ENCODE results near the gene CYP19A1. TPM values are rescaled to one million over a fixed set of nuclear protein-coding genes. Genes with fewer than 3 reads are reported as not detected.

The CYP19A1 gene
- total RNA-seq, 1 donor from 2014 or later: 0.95 TPM

- Histone ChIP-seq H3K27ac (no peak overlapping the region), H3K27me3 (ENCODE audit: low read depth) (no peaks in the 10 kb centered on the region), H3K9me3 (no peaks in the 10 kb centered on the region), H3K36me3 (no peaks in the 10 kb centered on the region), H3K4me3 (no peak overlapping the region), H3K4me1 (peaks cover 15% of the 10 kb centered on the region)
- ATAC-seq: no peak
- intact Hi-C loops (cut with DNase I): no loop called here
- DNase-seq: no peak
- TF ChIP-seq, protein P1, sequence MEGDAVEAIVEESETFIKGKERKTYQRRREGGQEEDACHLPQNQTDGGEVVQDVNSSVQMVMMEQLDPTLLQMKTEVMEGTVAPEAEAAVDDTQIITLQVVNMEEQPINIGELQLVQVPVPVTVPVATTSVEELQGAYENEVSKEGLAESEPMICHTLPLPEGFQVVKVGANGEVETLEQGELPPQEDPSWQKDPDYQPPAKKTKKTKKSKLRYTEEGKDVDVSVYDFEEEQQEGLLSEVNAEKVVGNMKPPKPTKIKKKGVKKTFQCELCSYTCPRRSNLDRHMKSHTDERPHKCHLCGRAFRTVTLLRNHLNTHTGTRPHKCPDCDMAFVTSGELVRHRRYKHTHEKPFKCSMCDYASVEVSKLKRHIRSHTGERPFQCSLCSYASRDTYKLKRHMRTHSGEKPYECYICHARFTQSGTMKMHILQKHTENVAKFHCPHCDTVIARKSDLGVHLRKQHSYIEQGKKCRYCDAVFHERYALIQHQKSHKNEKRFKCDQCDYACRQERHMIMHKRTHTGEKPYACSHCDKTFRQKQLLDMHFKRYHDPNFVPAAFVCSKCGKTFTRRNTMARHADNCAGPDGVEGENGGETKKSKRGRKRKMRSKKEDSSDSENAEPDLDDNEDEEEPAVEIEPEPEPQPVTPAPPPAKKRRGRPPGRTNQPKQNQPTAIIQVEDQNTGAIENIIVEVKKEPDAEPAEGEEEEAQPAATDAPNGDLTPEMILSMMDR (IDR thresholded peaks at IDR 0.05): no peak
Measured at GRCh38 chr15:51365417-51365816, 27.0 kb upstream of the CYP19A1 start.

GRCh38 chr15:51363383-51363782 lies 25.0 kb upstream of the CYP19A1 start:
- TF ChIP-seq, protein P1 (IDR thresholded peaks at IDR 0.05): no peak
- Histone ChIP-seq H3K36me3 (no peaks in the 10 kb centered on the region), H3K9me3 (no peaks in the 10 kb centered on the region), H3K27ac (no peak overlapping the region), H3K27me3 (ENCODE audit: low read depth) (no peaks in the 10 kb centered on the region), H3K4me3 (no peak overlapping the region), H3K4me1 (peaks cover 5% of the 10 kb centered on the region)
- ATAC-seq (no peak), DNase-seq (no peak)
- intact Hi-C loops (cut with DNase I): no loop called here

DNA sequence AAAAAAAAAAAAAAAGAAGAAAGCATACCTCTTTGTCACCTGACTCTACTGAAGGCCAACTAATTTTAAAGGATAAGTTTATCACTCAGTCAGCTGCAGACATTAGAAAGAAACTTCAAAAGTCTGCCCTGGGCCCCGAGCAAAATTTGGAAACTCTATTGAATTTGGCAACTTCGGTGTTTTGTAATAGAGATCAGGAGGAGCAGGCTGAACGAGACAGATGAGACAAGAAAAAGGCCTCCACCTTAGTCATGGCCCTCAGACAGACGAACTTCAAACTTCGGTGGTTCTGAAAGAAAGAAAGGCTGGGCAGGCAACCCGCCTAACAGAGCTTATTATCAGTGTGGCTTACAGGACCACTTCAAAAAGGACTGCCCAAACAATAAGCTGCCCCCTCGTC lies 21.6 kb upstream of the CYP19A1 start:
- H3K36me3 ChIP-seq: no peaks in the 10 kb centered on the region
- no peaks in the 10 kb centered on the region for H3K27me3 ChIP-seq (ENCODE audit: low read depth)
- TF ChIP-seq, protein P1 (IDR thresholded peaks at IDR 0.05): no peak
- no peak for DNase-seq
- no peak overlapping the region for H3K4me3 ChIP-seq
- H3K9me3 ChIP-seq: no peaks in the 10 kb centered on the region
- H3K4me1 ChIP-seq: no peaks in the 10 kb centered on the region
- no peak for ATAC-seq
- H3K27ac ChIP-seq: no peak overlapping the region
- intact Hi-C loops (cut with DNase I): no loop called here

DNA sequence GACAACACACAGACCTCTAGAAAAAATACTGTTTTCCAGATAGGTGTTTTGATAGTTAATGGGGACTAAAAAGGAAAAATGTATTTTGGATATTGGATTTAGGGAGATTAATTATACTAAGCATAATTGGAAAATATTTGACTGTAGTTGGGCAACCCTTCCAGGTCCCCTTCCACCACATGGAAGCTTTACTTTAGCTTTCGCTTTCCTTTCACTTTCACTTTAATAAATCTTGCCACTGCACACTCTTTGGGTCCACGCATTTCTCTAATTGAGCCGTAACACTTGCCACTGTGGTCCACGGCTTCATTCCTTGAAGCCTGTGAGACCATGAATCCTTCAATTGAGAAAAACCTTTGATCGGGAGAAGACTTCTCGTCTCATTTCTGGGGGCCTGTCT lies 18.6 kb upstream of the CYP19A1 start:
- Histone ChIP-seq H3K36me3 (no peaks in the 10 kb centered on the region), H3K4me1 (peaks cover 7% of the 10 kb centered on the region), H3K27me3 (ENCODE audit: low read depth) (no peaks in the 10 kb centered on the region), H3K4me3 (no peak overlapping the region), H3K27ac (no peak overlapping the region), H3K9me3 (no peaks in the 10 kb centered on the region)
- intact Hi-C loops (cut with DNase I): no loop called here
- TF ChIP-seq, protein P1 (IDR thresholded peaks at IDR 0.05): no peak
- DNase-seq: no peak
- no peak for ATAC-seq

- no peaks in the 10 kb centered on the region for H3K27me3 ChIP-seq (ENCODE audit: low read depth)
- H3K4me1 ChIP-seq: peaks cover 7% of the 10 kb centered on the region
- no peak for ATAC-seq
- H3K27ac ChIP-seq: no peak overlapping the region
- intact Hi-C loops (cut with DNase I): no loop called here
- no peak for DNase-seq
- no peaks in the 10 kb centered on the region for H3K9me3 ChIP-seq
- no peak overlapping the region for H3K4me3 ChIP-seq
- TF ChIP-seq, protein P1 (IDR thresholded peaks at IDR 0.05): no peak
- H3K36me3 ChIP-seq: no peaks in the 10 kb centered on the region
Measured at GRCh38 chr15:51356147-51356546, 17.8 kb upstream of the CYP19A1 start.

- intact Hi-C loops (cut with DNase I): no loop called here
- Histone ChIP-seq H3K9me3 (no peaks in the 10 kb centered on the region), H3K27me3 (ENCODE audit: low read depth) (no peaks in the 10 kb centered on the region), H3K27ac (no peak overlapping the region), H3K4me1 (peaks cover 7% of the 10 kb centered on the region), H3K36me3 (no peaks in the 10 kb centered on the region), H3K4me3 (no peak overlapping the region)
- no peak for DNase-seq
- no peak for ATAC-seq
- TF ChIP-seq, protein P1 (IDR thresholded peaks at IDR 0.05): no peak
Measured at GRCh38 chr15:51355096-51355495, 16.7 kb upstream of the CYP19A1 start.

Measured in lower lobe of right lung (tissue), 2 donors.